ENCODE data around the gene NPIPB6.
"Not testable (repeated sequence)": the region's sequence is repeated elsewhere in the genome, so short reads cannot be mapped to it uniquely, and the experiment has no call there.

DNA sequence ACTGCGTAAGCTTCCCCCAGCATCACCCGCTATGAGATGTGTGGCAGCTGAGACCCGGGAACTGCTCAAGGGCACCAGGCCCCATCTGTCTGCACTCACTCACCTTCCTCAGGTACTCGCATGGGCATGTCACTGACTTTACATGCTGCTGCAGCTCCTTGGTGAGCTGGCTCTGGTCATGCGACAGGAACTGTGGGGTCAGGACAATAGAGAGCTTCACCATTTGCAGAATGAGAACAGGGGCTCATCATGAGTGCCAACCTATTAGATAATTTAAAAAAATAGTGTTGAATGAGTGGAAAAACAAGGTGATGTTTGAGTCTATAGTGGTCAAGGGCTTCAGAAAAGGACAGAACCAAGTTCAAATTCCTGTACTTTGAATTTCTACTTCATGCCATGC, 708 bp downstream of the NPIPB6 start:
- not testable (repeated sequence) for TF ChIP-seq POLR2A, CTCF (IDR thresholded peaks at IDR 0.05)
